ENCODE measurements around the gene OR10A5. TPM values are rescaled to one million over a fixed set of nuclear protein-coding genes. Genes with fewer than 3 reads are reported as not detected.
"Not testable (repeated sequence)": the region's sequence is repeated elsewhere in the genome, so short reads cannot be mapped to it uniquely, and the experiment has no call there.

Gene OR10A5
- total and polyA plus RNA-seq, 5 donors, result not detected

- H3K4me3 ChIP-seq (ENCODE audit: low read length), result no peak overlapping the region
- DNase-seq, result no peak
- H3K4me1 ChIP-seq (ENCODE audit: control insufficient read depth, insufficient read depth, low read length), result no peaks in the 10 kb centered on the region
- H3K9me3 ChIP-seq (ENCODE audit: control insufficient read depth, low read length), result no peaks in the 10 kb centered on the region
- no peaks in the 10 kb centered on the region for H3K27me3 ChIP-seq (ENCODE audit: control insufficient read depth, insufficient read depth)
- H3K27ac ChIP-seq (ENCODE audit: low read length), result no peak overlapping the region
- intact Hi-C loops (cut with DNase I), result no loop called here
- 64% methylated on average over 1 of the region's 1 CpG for WGBS
- ATAC-seq, result no peak
Measured at GRCh38 chr11:6834021-6834420, 11.5 kb upstream of the OR10A5 start.

- intact Hi-C loops (cut with DNase I), result no loop called here
- no peak overlapping the region for H3K27ac ChIP-seq (ENCODE audit: low read length)
- no peaks in the 10 kb centered on the region for H3K9me3 ChIP-seq (ENCODE audit: control insufficient read depth, low read length)
- H3K27me3 ChIP-seq (ENCODE audit: control insufficient read depth, insufficient read depth), result no peaks in the 10 kb centered on the region
- H3K4me1 ChIP-seq (ENCODE audit: control insufficient read depth, insufficient read depth, low read length), result no peaks in the 10 kb centered on the region
- ATAC-seq, result no peak
- DNase-seq, result no peak
- H3K4me3 ChIP-seq (ENCODE audit: low read length), result no peak overlapping the region
Measured at GRCh38 chr11:6841694-6842093, 3.8 kb upstream of the OR10A5 start.

- H3K4me3 ChIP-seq (ENCODE audit: low read length), result no peak overlapping the region
- H3K4me1 ChIP-seq (ENCODE audit: control insufficient read depth, insufficient read depth, low read length), result no peaks in the 10 kb centered on the region
- no peak overlapping the region for H3K27ac ChIP-seq (ENCODE audit: low read length)
- no peaks in the 10 kb centered on the region for H3K27me3 ChIP-seq (ENCODE audit: control insufficient read depth, insufficient read depth)
- H3K9me3 ChIP-seq (ENCODE audit: control insufficient read depth, low read length), result no peaks in the 10 kb centered on the region
- ATAC-seq (no peak), DNase-seq (no peak)
- intact Hi-C loops (cut with DNase I), result no loop called here
- 66% methylated on average over 2 of the region's 2 CpGs for WGBS
Measured at GRCh38 chr11:6843670-6844069, 1.8 kb upstream of the OR10A5 start.

GRCh38 chr11:6844356-6844755 is 1.1 kb upstream of the OR10A5 start:
- Histone ChIP-seq H3K27me3 (ENCODE audit: control insufficient read depth, insufficient read depth) (no peaks in the 10 kb centered on the region), H3K9me3 (ENCODE audit: control insufficient read depth, low read length) (no peaks in the 10 kb centered on the region), H3K4me3 (ENCODE audit: low read length) (no peak overlapping the region), H3K27ac (ENCODE audit: low read length) (no peak overlapping the region), H3K4me1 (ENCODE audit: control insufficient read depth, insufficient read depth, low read length) (no peaks in the 10 kb centered on the region)
- intact Hi-C loops (cut with DNase I), result no loop called here
- WGBS, result 88% methylated on average over 5 of the region's 5 CpGs
- DNase-seq, result no peak
- ATAC-seq, result no peak

GRCh38 chr11:6850526-6850925 is 5.0 kb downstream of the OR10A5 start:
- intact Hi-C loops (cut with DNase I), result no loop called here
- H3K27ac ChIP-seq (ENCODE audit: low read length), result no peak overlapping the region
- WGBS, result 82% methylated on average over 2 of the region's 2 CpGs

GRCh38 chr11:6854801-6855200 is 9.3 kb downstream of the OR10A5 start:
- H3K27ac ChIP-seq (ENCODE audit: low read length); H3K4me1 ChIP-seq (ENCODE audit: control insufficient read depth, insufficient read depth, low read length); H3K4me3 ChIP-seq (ENCODE audit: low read length); intact Hi-C loops (cut with DNase I); H3K27me3 ChIP-seq (ENCODE audit: control insufficient read depth, insufficient read depth); ATAC-seq; H3K9me3 ChIP-seq (ENCODE audit: control insufficient read depth, low read length); DNase-seq: not testable (repeated sequence)
- 92% methylated on average over 6 of the region's 6 CpGs for WGBS

More at GRCh38 chr11:6850526-6850925, 5.0 kb downstream of the OR10A5 start:
- H3K4me1 ChIP-seq (ENCODE audit: control insufficient read depth, insufficient read depth, low read length), result no peaks in the 10 kb centered on the region
- ATAC-seq (no peak), DNase-seq (no peak)
- H3K9me3 ChIP-seq (ENCODE audit: control insufficient read depth, low read length), result no peaks in the 10 kb centered on the region
- no peaks in the 10 kb centered on the region for H3K27me3 ChIP-seq (ENCODE audit: control insufficient read depth, insufficient read depth)
- no peak overlapping the region for H3K4me3 ChIP-seq (ENCODE audit: low read length)

GRCh38 chr11:6855971-6856541 is 10.6 kb downstream of the OR10A5 start:
- 37% methylated on average over 1 of the region's 1 CpG for WGBS
- intact Hi-C loops (cut with DNase I), result no loop called here
- ATAC-seq (no peak), DNase-seq (no peak)
- Histone ChIP-seq H3K27ac (ENCODE audit: low read length) (no peak overlapping the region), H3K9me3 (ENCODE audit: control insufficient read depth, low read length) (no peaks in the 10 kb centered on the region), H3K4me1 (ENCODE audit: control insufficient read depth, insufficient read depth, low read length) (no peaks in the 10 kb centered on the region), H3K4me3 (ENCODE audit: low read length) (no peak overlapping the region), H3K27me3 (ENCODE audit: control insufficient read depth, insufficient read depth) (no peaks in the 10 kb centered on the region)

GRCh38 chr11:6856871-6857270 is 11.4 kb downstream of the OR10A5 start:
- H3K4me3 ChIP-seq (ENCODE audit: low read length), result no peak overlapping the region
- no peaks in the 10 kb centered on the region for H3K27me3 ChIP-seq (ENCODE audit: control insufficient read depth, insufficient read depth)
- H3K9me3 ChIP-seq (ENCODE audit: control insufficient read depth, low read length), result no peaks in the 10 kb centered on the region
- no peaks in the 10 kb centered on the region for H3K4me1 ChIP-seq (ENCODE audit: control insufficient read depth, insufficient read depth, low read length)
- no peak overlapping the region for H3K27ac ChIP-seq (ENCODE audit: low read length)
- intact Hi-C loops (cut with DNase I), result no loop called here
- ATAC-seq (no peak), DNase-seq (no peak)
- 66% methylated on average over 3 of the region's 3 CpGs for WGBS

GRCh38 chr11:6862961-6863360 is 17.5 kb downstream of the OR10A5 start, which contains the start of gene OR10A2:
Gene OR10A2 (plus strand): TSS chr11:6863057. CDS start chr11:6869755, 6,698 bp downstream.
- no peak within 1 kb of the TSS for H3K4me3 ChIP-seq (ENCODE audit: low read length)
- no peak for DNase-seq
- ATAC-seq, result peak in 1 of 2 donors; percentile 41
- no peaks in the 10 kb centered on the region for H3K27me3 ChIP-seq (ENCODE audit: control insufficient read depth, insufficient read depth)
- H3K9me3 ChIP-seq (ENCODE audit: control insufficient read depth, low read length), result no peaks in the 10 kb centered on the region
- intact Hi-C loops (cut with DNase I), result no loop called here
- no peaks in the 10 kb centered on the region for H3K4me1 ChIP-seq (ENCODE audit: control insufficient read depth, insufficient read depth, low read length)
- WGBS, result 41% methylated on average over 1 of the region's 1 CpG
- no peak within 1 kb of the TSS for H3K27ac ChIP-seq (ENCODE audit: low read length)

- Histone ChIP-seq H3K27ac (ENCODE audit: low read length) (no peak overlapping the region), H3K4me1 (ENCODE audit: control insufficient read depth, insufficient read depth, low read length) (no peaks in the 10 kb centered on the region), H3K9me3 (ENCODE audit: control insufficient read depth, low read length) (no peaks in the 10 kb centered on the region), H3K4me3 (ENCODE audit: low read length) (no peak overlapping the region), H3K27me3 (ENCODE audit: control insufficient read depth, insufficient read depth) (no peaks in the 10 kb centered on the region)
- ATAC-seq (no peak), DNase-seq (no peak)
- intact Hi-C loops (cut with DNase I), result no loop called here
- 87% methylated on average over 1 of the region's 1 CpG for WGBS
Measured at GRCh38 chr11:6864438-6864837, 19.0 kb downstream of the OR10A5 start.

GRCh38 chr11:6871278-6871677 is 25.8 kb downstream of the OR10A5 start:
- H3K27ac ChIP-seq (ENCODE audit: low read length), result no peak overlapping the region
- DNase-seq (no peak), ATAC-seq (no peak)
- H3K27me3 ChIP-seq (ENCODE audit: control insufficient read depth, insufficient read depth), result no peaks in the 10 kb centered on the region
- intact Hi-C loops (cut with DNase I), result no loop called here
- no peak overlapping the region for H3K4me3 ChIP-seq (ENCODE audit: low read length)
- 86% methylated on average over 1 of the region's 1 CpG for WGBS
- no peaks in the 10 kb centered on the region for H3K4me1 ChIP-seq (ENCODE audit: control insufficient read depth, insufficient read depth, low read length)
- no peaks in the 10 kb centered on the region for H3K9me3 ChIP-seq (ENCODE audit: control insufficient read depth, low read length)

- Histone ChIP-seq H3K4me1 (ENCODE audit: control insufficient read depth, insufficient read depth, low read length) (no peaks in the 10 kb centered on the region), H3K27me3 (ENCODE audit: control insufficient read depth, insufficient read depth) (no peaks in the 10 kb centered on the region)
- 84% methylated on average over 2 of the region's 2 CpGs for WGBS
Measured at GRCh38 chr11:6875761-6876160, 30.3 kb downstream of the OR10A5 start.

More at GRCh38 chr11:6875761-6876160, 30.3 kb downstream of the OR10A5 start:
- no peak for ATAC-seq
- Histone ChIP-seq H3K9me3 (ENCODE audit: control insufficient read depth, low read length) (no peaks in the 10 kb centered on the region), H3K27ac (ENCODE audit: low read length) (no peak overlapping the region), H3K4me3 (ENCODE audit: low read length) (no peak overlapping the region)
- DNase-seq, result no peak
- intact Hi-C loops (cut with DNase I), result no loop called here

Data from right cardiac atrium (tissue), 5 donors.